IgD-negative memory B cell (primary cell): ENCODE measurements around the gene LRBA. TPM values are rescaled to one million over a fixed set of nuclear protein-coding genes. Genes with fewer than 3 reads are reported as not detected.
A peak's percentile ranks its signal among the peaks of the same experiment; 100 is the strongest.
"Not testable (repeated sequence)": the region's sequence is repeated elsewhere in the genome, so short reads cannot be mapped to it uniquely, and the experiment has no call there.

Experiments
- H3K27ac Mint-ChIP-seq, 3 donors: one replicate each; pipeline ENCODE4 v1.8.0; 2020 to 2022; ENCODE audit warnings: mild to moderate bottlenecking in 3 of 3, mixed read lengths in 3 of 3, moderate library complexity in 1 of 3
- H3K27me3 Mint-ChIP-seq: one replicate; pipeline ENCODE4 v1.8.0; 2021; ENCODE audit warnings: mixed read lengths
- H3K36me3 Mint-ChIP-seq: one replicate; pipeline ENCODE4 v1.8.0; 2020; ENCODE audit warnings: mild to moderate bottlenecking, mixed read lengths
- H3K4me1 Mint-ChIP-seq, 3 donors: one replicate each; pipeline ENCODE4 v1.8.0; 2020 to 2022; ENCODE audit warnings: mixed read lengths in 3 of 3, mild to moderate bottlenecking in 1 of 3
- H3K4me3 Mint-ChIP-seq, 4 donors: one replicate each; pipeline ENCODE4 v1.8.0; 2020 to 2022; ENCODE audit warnings: mild to moderate bottlenecking in 4 of 4, mixed read lengths in 4 of 4, moderate library complexity in 3 of 4
- H3K9me3 Mint-ChIP-seq, 3 donors: one replicate each; pipeline ENCODE4 v1.8.0; 2020 to 2021; ENCODE audit warnings: mixed read lengths in 3 of 3, mild to moderate bottlenecking in 1 of 3
- polyA plus RNA-seq: library from polyadenylated mRNA; unstranded; fragments of 300-500 nt; fragmentation: Illumina TruSeq; gene quantifications from one replicate; pipeline ENCODE4 v1.2.3, GENCODE V29; 2021

Gene LRBA
- 15.3 TPM for polyA plus RNA-seq

GRCh38 chr4:151014521-151015458 is at the start of gene LRBA:
Gene LRBA, minus strand, starts transcription at chr4:151015284. Its CDS starts 642 bp downstream, at chr4:151014642.
- H3K4me3 Mint-ChIP-seq, result peak within 1 kb of the TSS; percentile 89 to 100 (median 100)
- H3K4me1 Mint-ChIP-seq, result peaks cover 19 to 30% (median 28%) of the 10 kb centered on the region in 3 donors
- H3K27me3 Mint-ChIP-seq, result no peaks in the 10 kb centered on the region
- no peaks in the 10 kb centered on the region for H3K36me3 Mint-ChIP-seq
- H3K9me3 Mint-ChIP-seq, result no peaks in the 10 kb centered on the region
- peak within 1 kb of the TSS; percentile 79 to 99 (median 94) for H3K27ac Mint-ChIP-seq

- not testable (repeated sequence) for H3K27me3 Mint-ChIP-seq, H3K9me3 Mint-ChIP-seq, H3K36me3 Mint-ChIP-seq, H3K27ac Mint-ChIP-seq, H3K4me1 Mint-ChIP-seq, H3K4me3 Mint-ChIP-seq
Observed at GRCh38 chr4:151063143-151063542, 48.1 kb upstream of the LRBA start.

- peaks cover 0 to 5% (median 0%) of the 10 kb centered on the region in 3 donors for H3K4me1 Mint-ChIP-seq
- no peak overlapping the region for H3K4me3 Mint-ChIP-seq
- H3K27ac Mint-ChIP-seq, result no peak overlapping the region
- no peaks in the 10 kb centered on the region for H3K27me3 Mint-ChIP-seq
- peaks cover 0 to 1% (median 0%) of the 10 kb centered on the region in 3 donors for H3K9me3 Mint-ChIP-seq
- H3K36me3 Mint-ChIP-seq, result no peaks in the 10 kb centered on the region
Observed at GRCh38 chr4:151055539-151055938, 40.5 kb upstream of the LRBA start.

GRCh38 chr4:151052785-151053184 is 37.7 kb upstream of the LRBA start:
- Mint-ChIP-seq H3K27me3 (no peaks in the 10 kb centered on the region), H3K9me3 (peaks cover 0 to 1% (median 0%) of the 10 kb centered on the region in 3 donors), H3K4me3 (no peak overlapping the region), H3K4me1 (peaks cover 0 to 2% (median 0%) of the 10 kb centered on the region in 3 donors), H3K36me3 (no peaks in the 10 kb centered on the region), H3K27ac (no peak overlapping the region)

GRCh38 chr4:151049430-151049884 is 34.4 kb upstream of the LRBA start:
- H3K36me3 Mint-ChIP-seq, result no peaks in the 10 kb centered on the region
- no peaks in the 10 kb centered on the region for H3K9me3 Mint-ChIP-seq
- H3K4me1 Mint-ChIP-seq, result no peaks in the 10 kb centered on the region
- no peaks in the 10 kb centered on the region for H3K27me3 Mint-ChIP-seq
- H3K4me3 Mint-ChIP-seq, result no peak overlapping the region
- no peak overlapping the region for H3K27ac Mint-ChIP-seq

- Mint-ChIP-seq H3K27ac (no peak overlapping the region), H3K9me3 (no peaks in the 10 kb centered on the region), H3K4me1 (no peaks in the 10 kb centered on the region), H3K27me3 (no peaks in the 10 kb centered on the region), H3K36me3 (no peaks in the 10 kb centered on the region), H3K4me3 (no peak overlapping the region)
Observed at GRCh38 chr4:151048913-151049312, 33.8 kb upstream of the LRBA start.

- Mint-ChIP-seq H3K4me1 (no peaks in the 10 kb centered on the region), H3K27me3 (no peaks in the 10 kb centered on the region), H3K27ac (no peak overlapping the region), H3K4me3 (peak overlapping the region in 1 of 4 donors; percentile 47), H3K36me3 (no peaks in the 10 kb centered on the region), H3K9me3 (no peaks in the 10 kb centered on the region)
Observed at GRCh38 chr4:151046609-151047008, 31.5 kb upstream of the LRBA start.

GRCh38 chr4:151045907-151046306 is 30.8 kb upstream of the LRBA start:
- no peak overlapping the region for H3K27ac Mint-ChIP-seq

GRCh38 chr4:151043803-151044515 is 28.9 kb upstream of the LRBA start:
- H3K9me3 Mint-ChIP-seq, result no peaks in the 10 kb centered on the region
- H3K27ac Mint-ChIP-seq, result peak overlapping the region in 1 of 3 donors; percentile 13
- H3K4me1 Mint-ChIP-seq, result no peaks in the 10 kb centered on the region
- no peaks in the 10 kb centered on the region for H3K27me3 Mint-ChIP-seq
- H3K36me3 Mint-ChIP-seq, result no peaks in the 10 kb centered on the region
- no peak overlapping the region for H3K4me3 Mint-ChIP-seq

More at GRCh38 chr4:151045907-151046306, 30.8 kb upstream of the LRBA start:
- no peaks in the 10 kb centered on the region for H3K9me3 Mint-ChIP-seq
- H3K4me1 Mint-ChIP-seq, result no peaks in the 10 kb centered on the region
- H3K4me3 Mint-ChIP-seq, result no peak overlapping the region
- H3K27me3 Mint-ChIP-seq, result no peaks in the 10 kb centered on the region
- H3K36me3 Mint-ChIP-seq, result no peaks in the 10 kb centered on the region

- H3K4me3 Mint-ChIP-seq, result no peak overlapping the region
- H3K9me3 Mint-ChIP-seq, result no peaks in the 10 kb centered on the region
- no peaks in the 10 kb centered on the region for H3K36me3 Mint-ChIP-seq
- H3K27ac Mint-ChIP-seq, result no peak overlapping the region
- H3K27me3 Mint-ChIP-seq, result peaks cover 10% of the 10 kb centered on the region
- H3K4me1 Mint-ChIP-seq, result peaks cover 0 to 2% (median 2%) of the 10 kb centered on the region in 3 donors
Observed at GRCh38 chr4:151039733-151040132, 24.6 kb upstream of the LRBA start.

GRCh38 chr4:151038452-151039157 is 23.5 kb upstream of the LRBA start:
- peak overlapping the region in 2 of 4 donors; percentile 23 to 52 for H3K4me3 Mint-ChIP-seq
- no peaks in the 10 kb centered on the region for H3K9me3 Mint-ChIP-seq
- H3K27me3 Mint-ChIP-seq, result peaks cover 10% of the 10 kb centered on the region
- H3K4me1 Mint-ChIP-seq, result peaks cover 0 to 2% (median 2%) of the 10 kb centered on the region in 3 donors
- H3K36me3 Mint-ChIP-seq, result no peaks in the 10 kb centered on the region
- H3K27ac Mint-ChIP-seq, result no peak overlapping the region

GRCh38 chr4:151035911-151036310 is 20.8 kb upstream of the LRBA start:
- H3K27ac Mint-ChIP-seq, result no peak overlapping the region
- peaks cover 7 to 9% (median 7%) of the 10 kb centered on the region in 3 donors for H3K4me1 Mint-ChIP-seq
- no peaks in the 10 kb centered on the region for H3K9me3 Mint-ChIP-seq
- H3K27me3 Mint-ChIP-seq, result peaks cover 11% of the 10 kb centered on the region
- no peak overlapping the region for H3K4me3 Mint-ChIP-seq
- peaks cover 3% of the 10 kb centered on the region for H3K36me3 Mint-ChIP-seq

- peaks cover 11% of the 10 kb centered on the region for H3K27me3 Mint-ChIP-seq
- no peaks in the 10 kb centered on the region for H3K9me3 Mint-ChIP-seq
- H3K4me3 Mint-ChIP-seq, result no peak overlapping the region
- H3K36me3 Mint-ChIP-seq, result peaks cover 3% of the 10 kb centered on the region
- H3K4me1 Mint-ChIP-seq, result peaks cover 7 to 11% (median 10%) of the 10 kb centered on the region in 3 donors
- no peak overlapping the region for H3K27ac Mint-ChIP-seq
Observed at GRCh38 chr4:151035328-151035727, 20.2 kb upstream of the LRBA start.

GRCh38 chr4:151034829-151035228 is 19.7 kb upstream of the LRBA start:
- peaks cover 3% of the 10 kb centered on the region for H3K36me3 Mint-ChIP-seq
- H3K27ac Mint-ChIP-seq, result no peak overlapping the region
- no peak overlapping the region for H3K4me3 Mint-ChIP-seq
- peaks cover 11% of the 10 kb centered on the region for H3K27me3 Mint-ChIP-seq
- peaks cover 7 to 11% (median 10%) of the 10 kb centered on the region in 3 donors for H3K4me1 Mint-ChIP-seq
- no peaks in the 10 kb centered on the region for H3K9me3 Mint-ChIP-seq
